OCI-LY3 (cell line): Measurements from ENCODE around the gene KDM4F.

ENCODE experiments used
- H2AFZ ChIP-seq: fragments of 200-600, 300-600 bp; shearing (Covaris generic); 2 replicates; pipeline ENCODE4 v1.6.0; 2014; ENCODE audit warnings: antibody characterized with exemption, low read depth, low read length
- H3K27ac ChIP-seq: fragments of 200-600, 300-600 bp; sonication (generic); 2 replicates; pipeline ENCODE4 v1.5.1; 2014; ENCODE audit warnings: mild to moderate bottlenecking, low read length, moderate library complexity, mixed read lengths
- H3K27me3 ChIP-seq: fragments of 200-600, 300-600 bp; sonication (generic); 2 replicates; pipeline ENCODE4 v1.6.1; 2014; ENCODE audit warnings: low read depth, low read length, mixed read lengths
- H3K36me3 ChIP-seq: fragments of 200-600, 300-600 bp; sonication (generic); replicated peaks from 2 replicates; pipeline ENCODE3; 2014; ENCODE audit warnings: low read depth, low read length, mixed read lengths
- H3K4me1 ChIP-seq: fragments of 300-600, 200-600 bp; sonication (generic); 2 replicates; pipeline ENCODE4 v1.6.1; 2014; ENCODE audit warnings: low read length, mixed read lengths
- H3K4me2 ChIP-seq: fragments of 200-600, 300-600 bp; sonication (generic); 2 replicates; pipeline ENCODE4 v1.6.1; 2014; ENCODE audit warnings: low read length, mixed read lengths
- H3K4me3 ChIP-seq: fragments of 300-600, 200-600 bp; sonication (generic); 2 replicates; pipeline ENCODE4 v1.5.1; 2014; ENCODE audit warnings: antibody characterized with exemption, mild to moderate bottlenecking, low read length, moderate library complexity
- H3K79me2 ChIP-seq: fragments of 300-600, 200-600 bp; shearing (Covaris generic); 2 replicates; pipeline ENCODE4 v1.6.1; 2014; ENCODE audit warnings: mild to moderate bottlenecking, low read length, mixed read lengths
- H3K9ac ChIP-seq: fragments of 300-600, 200-600 bp; shearing (Covaris generic); 2 replicates; pipeline ENCODE4 v1.6.0; 2014; ENCODE audit warnings: mild to moderate bottlenecking, low read length, moderate library complexity
- H3K9me3 ChIP-seq: fragments of 200-600, 300-600 bp; shearing (Covaris generic); 2 replicates; pipeline ENCODE4 v1.6.1; 2014; ENCODE audit warnings: low read length, mixed read lengths; ENCODE audit not compliant: insufficient read depth
- H4K20me1 ChIP-seq: fragments of 200-600, 300-600 bp; sonication (generic); 2 replicates; pipeline ENCODE4 v1.6.1; 2016; ENCODE audit warnings: low read length, mixed read lengths; ENCODE audit not compliant: insufficient read depth
- EZH2phosphoT487 ChIP-seq: fragments of 200-600 bp; shearing (Covaris generic); IDR thresholded peaks from 2 replicates; pipeline ENCODE4 v1.6.1; 2018; ENCODE audit warnings: antibody characterized with exemption, mixed run types, low read depth
- TF ChIP-seq, protein P1 (sequence below): fragments of 200-600, 300-600 bp; sonication (generic); IDR thresholded peaks from 2 replicates; pipeline ENCODE4 v1.5.1; 2014; ENCODE audit warnings: antibody characterized with exemption, low read length, low read depth

Gene KDM4F

DNA sequence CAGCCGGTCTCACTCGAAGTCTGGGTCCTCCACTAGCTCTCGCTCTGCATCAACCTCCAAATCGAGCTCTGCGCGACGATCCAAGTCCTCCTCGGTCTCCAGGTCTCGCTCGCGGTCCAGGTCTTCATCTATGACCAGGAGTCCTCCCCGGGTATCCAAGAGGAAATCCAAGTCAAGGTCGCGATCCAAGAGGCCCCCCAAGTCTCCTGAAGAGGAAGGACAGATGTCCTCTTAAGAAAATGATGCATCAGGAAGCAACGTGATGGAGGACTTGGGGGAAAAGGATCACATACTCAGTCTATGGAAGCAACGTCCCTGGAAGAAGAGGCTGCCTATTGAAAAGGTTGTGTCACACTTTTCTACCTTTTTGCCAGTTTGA, 18.6 kb downstream of the KDM4F start:
- Histone ChIP-seq H3K9ac (peak overlapping the region; percentile 71), H3K79me2 (peaks cover 18% of the 10 kb centered on the region), H3K4me2 (peak overlapping the region; percentile 91), H3K27ac (peak overlapping the region; percentile 46), H2AFZ (0 out of 2 replicates have a peak overlapping the region, but pooled peaks have one; percentile 63), H3K27me3 (no peaks in the 10 kb centered on the region), H3K4me3 (peak overlapping the region; percentile 99), H3K36me3 (no peaks in the 10 kb centered on the region), H3K4me1 (peaks cover 12% of the 10 kb centered on the region), H4K20me1 (no peaks in the 10 kb centered on the region), H3K9me3 (no peaks in the 10 kb centered on the region)
- TF ChIP-seq, protein P1, sequence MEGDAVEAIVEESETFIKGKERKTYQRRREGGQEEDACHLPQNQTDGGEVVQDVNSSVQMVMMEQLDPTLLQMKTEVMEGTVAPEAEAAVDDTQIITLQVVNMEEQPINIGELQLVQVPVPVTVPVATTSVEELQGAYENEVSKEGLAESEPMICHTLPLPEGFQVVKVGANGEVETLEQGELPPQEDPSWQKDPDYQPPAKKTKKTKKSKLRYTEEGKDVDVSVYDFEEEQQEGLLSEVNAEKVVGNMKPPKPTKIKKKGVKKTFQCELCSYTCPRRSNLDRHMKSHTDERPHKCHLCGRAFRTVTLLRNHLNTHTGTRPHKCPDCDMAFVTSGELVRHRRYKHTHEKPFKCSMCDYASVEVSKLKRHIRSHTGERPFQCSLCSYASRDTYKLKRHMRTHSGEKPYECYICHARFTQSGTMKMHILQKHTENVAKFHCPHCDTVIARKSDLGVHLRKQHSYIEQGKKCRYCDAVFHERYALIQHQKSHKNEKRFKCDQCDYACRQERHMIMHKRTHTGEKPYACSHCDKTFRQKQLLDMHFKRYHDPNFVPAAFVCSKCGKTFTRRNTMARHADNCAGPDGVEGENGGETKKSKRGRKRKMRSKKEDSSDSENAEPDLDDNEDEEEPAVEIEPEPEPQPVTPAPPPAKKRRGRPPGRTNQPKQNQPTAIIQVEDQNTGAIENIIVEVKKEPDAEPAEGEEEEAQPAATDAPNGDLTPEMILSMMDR: no peak
- TF ChIP-seq EZH2phosphoT487: no peak

DNA sequence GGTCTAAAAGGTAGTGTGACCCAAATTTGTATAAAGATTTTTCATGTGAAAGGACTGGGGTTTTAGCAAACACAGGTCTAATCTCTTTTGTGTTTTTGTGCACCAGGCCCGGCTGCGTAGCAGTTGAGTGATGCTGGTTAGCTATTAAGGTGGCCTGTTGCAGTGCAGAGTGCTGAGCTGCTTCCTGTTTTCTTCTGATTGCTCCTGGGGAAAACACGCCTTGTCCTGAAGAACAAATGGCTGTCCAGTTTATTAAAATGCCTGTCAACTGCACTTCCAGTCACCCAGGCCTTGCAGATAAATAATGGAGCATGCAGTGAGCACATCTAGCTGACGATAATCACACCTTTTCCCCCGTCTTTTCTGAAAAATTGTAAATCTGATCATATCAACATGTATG, 19.3 kb downstream of the KDM4F start:
- Histone ChIP-seq H3K36me3 (no peaks in the 10 kb centered on the region), H3K27me3 (no peaks in the 10 kb centered on the region), H3K9me3 (no peaks in the 10 kb centered on the region), H3K27ac (peak overlapping the region; percentile 46), H3K4me1 (peaks cover 12% of the 10 kb centered on the region), H3K4me2 (peak overlapping the region; percentile 91), H2AFZ (no peak overlapping the region), H3K9ac (peak overlapping the region; percentile 71), H4K20me1 (no peaks in the 10 kb centered on the region), H3K4me3 (peak overlapping the region; percentile 99), H3K79me2 (peaks cover 18% of the 10 kb centered on the region)
- TF ChIP-seq, protein P1: no peak

DNA sequence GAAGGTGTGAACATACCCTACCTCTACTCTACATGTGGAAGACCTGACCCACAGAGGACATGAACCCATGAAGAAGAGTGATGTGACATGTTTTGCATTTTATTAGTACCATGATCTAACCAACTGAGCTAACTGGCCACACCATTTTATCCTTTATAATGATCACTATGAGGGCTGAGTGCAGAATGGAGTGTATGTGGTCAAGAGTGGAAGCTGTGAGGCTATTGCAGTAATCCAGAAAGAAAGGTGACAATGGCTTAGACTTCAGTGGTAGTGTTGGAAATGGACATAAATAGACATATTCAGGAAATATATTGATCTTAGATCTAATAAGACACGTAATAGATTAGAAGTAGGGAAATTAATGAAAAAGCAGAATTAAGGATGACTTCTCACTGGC, 21.2 kb downstream of the KDM4F start:
- TF ChIP-seq, protein P1: no peak
- Histone ChIP-seq H3K79me2 (peaks cover 18% of the 10 kb centered on the region), H3K27ac (no peak overlapping the region), H3K4me3 (no peak overlapping the region), H3K4me1 (peaks cover 12% of the 10 kb centered on the region), H3K9ac (no peak overlapping the region), H3K4me2 (no peak overlapping the region), H4K20me1 (no peaks in the 10 kb centered on the region), H3K27me3 (no peaks in the 10 kb centered on the region), H3K9me3 (no peaks in the 10 kb centered on the region), H2AFZ (no peak overlapping the region), H3K36me3 (no peaks in the 10 kb centered on the region)

DNA sequence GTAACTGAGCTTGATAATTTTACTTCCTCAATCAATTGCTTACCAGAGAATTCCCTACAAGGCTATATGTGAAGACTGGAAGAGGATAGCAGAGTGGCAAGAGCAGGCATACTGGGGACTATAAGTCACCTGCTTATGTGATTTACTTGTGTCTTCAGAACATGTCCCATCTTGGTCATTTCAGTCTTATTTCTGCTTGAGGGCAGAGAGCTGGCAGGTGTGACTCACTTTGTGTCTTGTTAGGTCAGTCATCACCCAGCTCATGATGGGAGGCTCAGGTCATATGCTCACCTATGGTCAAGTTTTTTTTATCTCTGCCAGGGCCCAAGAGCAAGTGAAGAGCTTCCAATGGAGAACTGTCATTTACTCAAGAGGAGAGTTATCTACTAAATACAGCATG, 23.7 kb downstream of the KDM4F start:
- Histone ChIP-seq H3K9ac (no peak overlapping the region), H3K4me1 (peaks cover 16% of the 10 kb centered on the region), H3K27ac (no peak overlapping the region), H3K36me3 (no peaks in the 10 kb centered on the region), H3K27me3 (no peaks in the 10 kb centered on the region), H3K79me2 (peaks cover 15% of the 10 kb centered on the region), H3K9me3 (no peaks in the 10 kb centered on the region), H3K4me3 (no peak overlapping the region), H3K4me2 (no peak overlapping the region), H2AFZ (no peak overlapping the region), H4K20me1 (no peaks in the 10 kb centered on the region)
- TF ChIP-seq, protein P1: no peak
